Renal pelvis (tissue), 4 donors: ENCODE data around the gene TRA2A. TPM values are rescaled to one million over a fixed set of nuclear protein-coding genes. Genes with fewer than 3 reads are reported as not detected.
"Not testable (repeated sequence)": the region's sequence is repeated elsewhere in the genome, so short reads cannot be mapped to it uniquely, and the experiment has no call there.

Experiments
- DNase-seq: peaks from one replicate; pipeline ENCODE4 v3.0.0-alpha.2; 2013
- polyA plus RNA-seq, 3 donors: library from polyadenylated mRNA; unstranded; fragments of 120-200 nt; gene quantifications; one replicate each; pipeline ENCODE4 v1.2.1, GENCODE V29; 2013; ENCODE audit not compliant: insufficient read length in 3 of 3

The TRA2A gene
- polyA plus RNA-seq, 3 donors: 149 to 266 (median 235) TPM

DNA sequence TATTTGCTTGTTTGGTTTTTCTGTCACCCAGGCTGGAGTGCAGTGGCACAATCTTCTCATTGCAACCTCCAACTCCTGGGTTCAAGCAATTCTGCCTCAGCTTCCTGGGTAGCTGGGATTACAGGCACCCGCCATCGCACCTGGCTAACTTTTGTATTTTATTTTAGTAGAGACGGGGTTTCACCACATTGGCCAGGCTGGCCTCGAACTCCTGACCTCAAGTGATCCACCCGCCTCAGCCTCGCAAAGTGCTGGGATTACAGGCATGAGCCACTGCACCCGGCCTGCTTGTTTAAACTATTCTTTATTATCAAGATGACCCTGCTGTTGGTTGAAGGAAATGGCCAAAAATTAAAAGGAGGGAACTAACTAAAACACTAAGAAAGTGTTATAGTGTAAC, 6.2 kb downstream of the TRA2A start:
- not testable (repeated sequence) for DNase-seq

DNA sequence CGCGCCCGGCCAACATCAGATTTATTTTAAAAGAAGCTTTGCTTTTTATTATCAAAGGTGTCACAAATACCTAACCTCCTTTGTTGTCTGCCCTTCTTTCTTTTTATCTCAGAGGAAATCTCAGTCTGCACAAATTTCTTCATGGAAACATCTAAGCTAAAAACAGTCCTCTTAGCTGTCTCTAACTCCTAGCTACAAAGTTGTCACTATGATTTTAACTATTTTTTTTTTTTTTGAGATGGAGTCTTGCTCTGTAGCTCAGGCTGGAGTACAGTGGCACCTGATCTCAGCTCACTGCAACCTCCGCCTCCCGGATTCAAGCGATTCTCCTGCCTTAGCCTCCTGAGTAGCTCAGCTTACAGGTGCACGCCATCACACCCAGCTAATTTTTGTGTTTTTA, 7.3 kb downstream of the TRA2A start:
- no peak for DNase-seq

DNA sequence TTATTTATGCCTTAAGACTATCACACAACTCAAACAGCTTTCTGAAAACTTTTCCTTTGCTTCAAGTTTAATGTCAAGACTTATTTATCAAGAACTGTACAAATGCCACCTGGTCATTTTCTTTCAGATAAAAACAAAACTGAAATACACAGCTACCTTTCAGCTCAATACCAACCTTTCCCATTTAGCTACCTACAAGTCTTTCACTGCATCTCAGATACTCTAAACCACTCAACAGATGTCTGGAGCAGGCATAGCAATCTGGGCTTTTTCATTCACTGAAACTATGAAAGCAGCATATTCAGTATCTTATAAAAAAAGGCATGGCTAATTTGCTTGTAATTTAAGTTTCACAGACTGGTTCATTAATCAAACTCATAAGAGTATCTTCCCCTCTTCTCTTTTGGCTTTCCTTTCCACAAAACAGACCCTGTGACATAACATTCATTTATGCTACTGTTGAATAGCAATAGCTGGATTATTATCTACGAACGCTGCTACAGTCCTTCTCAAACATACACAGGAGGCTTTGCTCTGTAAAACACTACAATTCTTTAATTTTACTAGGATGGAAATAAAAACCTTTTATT, 8.2 kb downstream of the TRA2A start:
- no peak for DNase-seq

DNA sequence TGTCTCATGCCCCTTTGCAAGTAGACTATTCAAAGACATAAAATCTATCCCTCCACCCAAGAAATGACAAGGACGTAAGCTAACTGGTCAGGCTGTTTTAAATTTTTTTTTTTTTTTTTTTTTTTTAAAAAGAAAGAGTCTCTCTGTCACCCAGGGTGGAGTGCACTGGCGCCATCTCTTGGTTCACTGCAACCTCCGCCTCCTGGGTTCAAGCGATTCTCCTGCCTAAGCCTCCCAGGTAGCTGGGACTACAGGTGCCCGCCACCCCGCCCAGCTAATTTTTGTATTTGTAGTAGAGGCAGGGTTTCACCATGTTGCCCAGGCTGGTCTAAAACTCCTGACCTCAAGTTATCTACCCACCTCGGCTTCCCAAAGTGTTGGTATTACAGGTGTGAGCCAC, 11.2 kb downstream of the TRA2A start:
- DNase-seq: no peak

DNA sequence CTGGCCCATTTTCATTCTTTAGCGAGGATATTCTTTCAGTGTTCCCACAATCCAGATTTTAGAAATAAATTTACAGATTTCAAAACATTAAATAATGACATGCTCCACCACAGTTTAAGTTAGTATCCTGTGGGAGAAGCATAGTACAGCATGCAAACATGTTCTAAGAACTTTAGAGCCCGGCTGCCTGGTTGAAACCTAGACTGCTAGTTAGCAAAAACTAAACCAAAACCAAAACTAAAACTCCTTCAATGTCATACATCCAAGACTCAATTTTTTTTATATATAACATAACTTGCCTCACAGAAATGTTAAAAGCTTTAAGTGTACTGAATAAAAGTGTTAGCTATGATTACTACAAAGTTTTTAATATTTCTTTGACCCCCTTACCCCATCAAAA, 17.0 kb downstream of the TRA2A start:
- no peak for DNase-seq

DNA sequence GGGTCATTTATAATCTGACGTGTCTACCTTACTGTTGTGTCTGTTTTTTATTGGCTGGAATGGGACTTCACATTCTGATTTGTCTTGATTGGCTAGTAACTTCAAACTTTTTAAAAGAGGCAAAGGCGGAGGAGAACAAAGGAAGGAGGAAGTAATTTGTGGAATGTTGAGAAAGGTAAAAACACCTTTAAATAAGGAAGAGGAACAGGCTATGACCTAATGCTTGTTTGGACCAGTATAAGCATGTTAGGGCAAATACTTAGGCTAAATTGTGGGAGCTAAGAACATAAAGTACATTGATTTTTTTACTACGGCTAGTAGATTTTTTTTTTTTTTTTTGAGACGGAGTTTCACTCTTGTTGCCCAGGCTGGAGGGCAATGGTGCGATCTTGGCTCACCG, 18.0 kb downstream of the TRA2A start:
- DNase-seq: not testable (repeated sequence)

DNA sequence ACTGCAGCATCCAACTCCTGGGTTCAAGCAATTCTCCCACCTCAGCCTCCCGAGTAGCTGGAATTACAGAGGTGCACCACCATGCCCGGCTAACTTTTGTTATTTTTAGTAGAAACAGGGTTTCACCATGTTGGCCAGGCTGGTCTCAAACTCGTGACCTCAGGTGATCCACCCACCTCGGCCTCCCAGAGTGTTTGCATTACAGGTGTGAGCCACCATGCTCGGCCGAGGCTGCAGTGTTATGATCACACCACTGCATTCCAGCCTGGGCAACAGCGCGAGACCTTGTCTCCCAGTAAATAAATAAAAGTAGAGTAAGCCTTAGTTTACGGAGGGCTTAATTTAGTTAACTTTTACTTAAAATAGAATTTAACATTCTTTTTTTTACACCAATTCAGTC, 37.8 kb downstream of the TRA2A start:
- DNase-seq: no peak

DNA sequence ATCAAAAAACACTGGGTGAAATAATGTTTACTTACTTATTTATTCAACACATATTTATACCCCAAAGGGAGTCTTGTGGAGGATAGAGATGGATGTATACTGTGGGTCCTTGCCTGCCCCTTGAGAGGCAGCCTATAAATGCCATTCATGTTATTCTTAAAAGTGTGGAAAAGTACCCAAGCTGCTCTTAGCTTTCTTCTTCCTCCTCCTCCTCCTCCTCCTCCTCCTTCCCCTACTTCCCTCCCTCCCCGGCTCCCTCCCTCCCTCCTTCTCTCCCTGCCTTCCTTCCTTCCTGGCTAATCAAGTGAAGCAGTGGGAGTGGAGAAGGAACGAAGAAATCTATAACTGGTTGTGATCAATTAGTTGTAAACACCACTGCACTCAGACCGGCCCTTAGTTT, 40.3 kb downstream of the TRA2A start:
- DNase-seq: no peak

DNA sequence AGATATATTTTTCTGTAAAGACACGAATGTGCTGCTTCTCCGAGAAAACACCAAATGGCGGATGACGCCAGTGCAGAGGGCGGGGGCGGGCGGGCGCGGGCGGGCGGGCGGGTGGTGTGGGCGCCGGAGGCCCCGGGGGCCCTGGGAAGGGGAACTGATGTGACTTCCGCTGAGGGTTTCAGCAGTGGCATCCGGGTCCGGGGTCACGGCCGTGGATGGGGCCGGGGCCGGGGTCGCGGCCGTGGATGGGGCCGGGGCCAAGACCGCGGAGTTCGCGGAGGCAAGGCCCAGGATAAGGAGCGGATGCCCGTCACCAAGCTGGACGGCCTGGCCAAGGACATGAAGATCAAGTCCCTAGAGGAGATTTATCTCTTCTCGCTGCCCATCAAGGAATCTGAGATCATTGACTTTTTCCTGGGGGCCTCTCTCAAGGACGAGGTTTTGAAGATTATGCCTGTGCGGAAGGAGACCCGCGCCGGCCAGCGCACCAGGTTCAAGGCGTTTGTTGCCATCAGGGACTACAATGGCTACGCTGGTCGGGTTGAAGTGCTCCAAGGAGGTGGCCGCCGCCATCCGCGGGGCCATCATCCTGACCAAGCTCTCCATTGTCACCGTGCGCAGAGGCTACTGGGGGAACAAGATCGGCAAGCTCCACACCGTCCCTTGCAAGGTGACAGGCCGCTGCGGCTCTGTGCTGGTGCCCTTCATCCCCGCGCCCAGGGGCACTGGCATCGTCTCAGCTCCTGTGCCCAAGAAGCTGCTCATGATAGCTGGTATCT, 41.2 kb downstream of the TRA2A start:
- DNase-seq: peak; percentile 64

DNA sequence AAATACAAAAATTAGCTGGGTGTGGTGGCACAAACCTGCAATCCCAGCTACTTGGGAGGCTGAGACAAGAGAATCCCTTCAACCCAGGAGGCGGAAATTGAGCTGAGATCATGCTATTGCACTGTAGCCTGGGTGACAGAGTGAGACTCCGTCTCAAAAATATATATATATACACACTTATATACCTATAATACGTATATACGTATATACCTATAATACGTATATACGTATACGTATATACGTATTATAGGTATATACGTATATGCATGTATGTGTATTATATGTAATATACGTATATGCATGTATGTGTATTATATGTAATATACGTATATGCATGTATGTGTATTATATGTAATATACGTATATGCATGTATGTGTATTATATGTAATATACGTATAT, 43.1 kb downstream of the TRA2A start:
- not testable (repeated sequence) for DNase-seq

DNA sequence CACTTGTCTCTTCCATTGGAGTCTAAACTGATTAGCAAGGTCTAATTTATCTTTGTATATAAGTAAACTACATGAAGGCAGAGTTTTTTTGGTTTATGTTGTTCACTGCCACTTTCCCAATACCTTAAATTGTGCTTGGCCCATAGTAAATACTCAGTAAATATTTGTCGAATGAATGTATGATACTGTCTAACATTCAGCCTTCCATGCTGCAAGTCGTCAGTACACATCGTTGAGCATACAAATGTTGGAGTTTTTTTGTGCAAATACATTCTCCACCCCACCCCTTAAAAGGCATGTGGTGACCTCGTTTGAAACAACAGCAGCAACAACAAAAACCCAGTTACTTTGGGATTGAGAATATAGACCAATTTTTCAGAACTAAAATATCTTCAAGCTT, 44.1 kb downstream of the TRA2A start:
- no peak for DNase-seq

DNA sequence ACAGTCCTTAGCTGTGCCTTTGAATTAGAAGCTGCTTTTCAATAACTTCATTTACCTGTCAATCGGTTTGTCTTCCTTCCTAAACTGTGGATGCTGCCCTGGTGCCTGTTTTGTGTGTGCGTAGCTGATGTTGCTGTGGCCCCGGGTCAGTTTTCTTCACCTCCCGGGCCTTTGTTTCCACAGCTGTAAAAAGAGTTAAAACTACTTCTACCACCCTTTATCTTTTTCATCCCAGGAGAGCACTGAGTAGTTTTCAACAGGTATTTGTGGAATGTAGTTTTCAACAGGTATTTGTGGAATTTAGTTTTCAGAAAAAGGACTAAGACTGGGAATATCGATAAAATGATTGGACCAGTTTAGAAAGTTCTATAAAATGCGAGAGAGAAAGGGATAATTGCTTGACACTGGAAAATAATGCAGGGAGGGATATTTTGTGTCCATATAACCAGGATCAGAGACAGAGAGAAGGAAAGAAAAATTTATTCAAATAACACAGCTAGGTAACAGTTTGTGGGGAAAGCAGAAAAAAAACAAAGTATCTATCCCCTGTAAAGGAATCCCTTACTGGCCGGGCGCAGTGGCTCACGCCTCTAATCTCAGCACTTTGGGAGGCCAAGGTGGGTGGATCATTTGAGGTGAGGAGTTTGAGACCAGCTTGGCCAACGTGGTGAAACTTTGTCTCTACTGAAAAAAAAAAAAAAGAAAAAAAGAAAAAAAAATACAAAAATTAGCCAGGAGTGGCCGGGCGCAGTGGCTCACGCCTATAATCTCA, 45.6 kb downstream of the TRA2A start:
- DNase-seq: no peak

DNA sequence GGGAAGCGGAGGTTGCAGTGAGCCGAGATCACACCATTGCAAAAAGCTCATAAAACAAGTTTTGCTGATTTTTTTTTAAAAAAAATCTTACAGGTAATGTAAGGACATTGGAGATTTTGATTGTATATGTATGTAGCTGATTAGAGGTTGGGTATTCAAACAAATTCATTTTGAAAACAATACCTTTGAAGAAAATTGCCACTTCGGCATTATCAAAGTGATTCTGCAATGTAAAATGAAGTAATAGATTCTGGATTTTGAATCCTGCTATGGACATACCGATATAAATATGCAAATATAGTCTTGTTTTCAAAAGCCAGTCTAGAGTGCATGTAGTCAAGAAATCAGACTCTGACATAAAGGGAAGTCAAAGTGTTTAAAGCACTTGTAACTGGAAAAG, 49.1 kb downstream of the TRA2A start:
- no peak for DNase-seq

DNA sequence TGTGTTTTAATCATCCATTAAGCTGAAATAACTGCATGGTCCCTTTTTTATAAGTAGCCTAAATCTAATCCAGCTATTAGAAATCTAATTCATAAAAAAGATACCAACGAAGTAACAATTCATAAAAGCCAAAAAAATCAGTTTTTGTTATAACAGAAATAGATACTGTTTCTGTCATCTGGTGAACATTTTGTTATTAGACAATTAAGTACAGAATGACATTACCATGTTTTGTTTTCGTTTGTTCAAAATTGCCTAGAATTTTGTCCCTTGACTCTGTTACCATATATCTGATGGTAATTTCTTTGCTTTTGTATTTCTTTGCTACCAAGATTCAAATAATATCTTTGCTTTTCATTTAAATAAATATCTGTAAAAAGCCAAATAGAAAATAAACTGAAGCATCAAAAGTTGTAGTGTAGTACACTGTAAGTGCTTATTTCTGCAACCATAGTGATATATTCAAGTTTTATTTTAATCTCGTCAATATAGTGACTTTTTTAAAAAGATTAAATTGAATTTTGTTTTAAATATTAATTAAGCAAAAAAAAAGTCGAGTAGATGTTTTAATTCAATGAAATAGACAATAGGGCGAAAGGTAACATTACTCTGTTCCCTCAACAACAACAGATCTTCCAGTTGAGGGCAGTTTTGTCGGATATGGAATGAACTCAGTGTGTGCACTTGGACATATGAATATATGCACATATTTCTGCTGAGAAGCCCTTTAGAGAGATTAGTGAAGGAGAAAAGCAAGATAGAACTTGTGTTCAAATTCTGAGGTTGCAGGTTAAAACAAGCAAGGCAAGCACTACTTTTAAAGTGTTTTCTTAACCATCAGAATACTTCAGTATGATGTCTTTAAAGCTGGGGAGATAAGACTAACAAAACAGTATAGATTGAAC, 53.6 kb downstream of the TRA2A start:
- no peak for DNase-seq

DNA sequence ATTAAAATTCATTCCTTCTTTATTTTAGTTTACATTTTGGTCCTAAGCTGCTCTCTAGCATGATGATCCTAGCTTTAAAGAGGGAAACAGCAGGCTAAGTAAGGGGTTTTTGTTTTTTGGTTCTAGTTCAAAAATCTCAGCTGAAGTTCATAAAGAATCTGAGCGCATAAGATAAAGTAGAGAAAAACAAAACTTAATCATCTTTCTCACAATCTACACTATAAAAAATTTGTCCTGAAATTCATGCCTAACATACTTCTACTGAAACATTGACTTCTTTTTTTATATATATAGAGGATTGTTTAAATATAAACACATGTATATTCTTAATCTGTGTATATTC, 54.7 kb downstream of the TRA2A start:
- DNase-seq: no peak

DNA sequence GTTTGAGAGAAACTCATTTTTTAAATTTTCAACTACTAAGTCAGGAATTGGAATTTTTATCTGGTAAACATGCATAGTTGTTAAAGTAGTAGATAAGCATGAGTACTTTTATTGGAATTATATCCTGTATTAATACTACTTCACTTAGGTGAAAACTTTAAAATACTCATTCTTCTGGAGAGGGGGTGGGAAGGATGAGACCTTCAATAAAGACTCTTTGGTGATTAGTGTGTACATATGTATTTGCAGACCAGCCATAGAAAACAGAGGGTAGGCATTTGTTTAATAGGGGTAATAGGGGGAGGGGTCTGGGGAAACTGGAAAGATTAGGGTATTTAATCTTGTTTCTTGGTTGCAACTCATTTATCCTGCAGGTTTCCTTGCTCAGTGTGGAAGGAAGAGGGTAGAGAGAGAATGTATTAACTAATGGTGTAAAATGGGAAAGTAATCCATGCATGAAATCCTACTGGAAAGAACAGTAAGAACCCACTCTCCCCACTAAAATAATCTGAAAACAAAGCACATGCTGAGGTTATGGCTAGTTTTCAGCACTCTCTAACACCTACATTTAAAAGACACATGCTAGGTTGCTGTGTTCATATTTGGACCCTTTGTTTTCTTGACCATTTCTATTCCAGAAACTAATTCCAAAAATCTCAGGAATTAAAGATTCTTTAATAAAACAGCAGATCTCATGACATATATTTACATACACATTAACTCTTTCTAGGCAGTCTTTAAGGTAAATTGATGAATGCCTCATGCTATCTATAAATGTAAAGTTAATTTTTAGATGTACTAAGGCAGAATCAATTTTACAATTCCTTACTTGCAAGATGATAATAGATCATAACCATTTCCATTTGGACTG, 55.3 kb downstream of the TRA2A start:
- no peak for DNase-seq

DNA sequence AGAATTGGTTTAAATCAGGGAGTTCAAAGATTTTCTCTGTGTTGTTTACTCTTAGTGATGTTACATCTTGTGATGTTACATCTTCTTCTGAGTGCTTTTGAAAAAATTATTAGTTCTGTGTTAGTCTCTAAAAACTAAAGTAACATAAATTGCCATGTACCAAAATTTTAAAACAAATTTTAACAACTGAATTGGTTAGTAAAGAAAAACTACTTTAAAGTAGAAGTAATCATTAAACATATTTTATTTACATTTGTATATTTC, 56.3 kb downstream of the TRA2A start:
- no peak for DNase-seq

DNA sequence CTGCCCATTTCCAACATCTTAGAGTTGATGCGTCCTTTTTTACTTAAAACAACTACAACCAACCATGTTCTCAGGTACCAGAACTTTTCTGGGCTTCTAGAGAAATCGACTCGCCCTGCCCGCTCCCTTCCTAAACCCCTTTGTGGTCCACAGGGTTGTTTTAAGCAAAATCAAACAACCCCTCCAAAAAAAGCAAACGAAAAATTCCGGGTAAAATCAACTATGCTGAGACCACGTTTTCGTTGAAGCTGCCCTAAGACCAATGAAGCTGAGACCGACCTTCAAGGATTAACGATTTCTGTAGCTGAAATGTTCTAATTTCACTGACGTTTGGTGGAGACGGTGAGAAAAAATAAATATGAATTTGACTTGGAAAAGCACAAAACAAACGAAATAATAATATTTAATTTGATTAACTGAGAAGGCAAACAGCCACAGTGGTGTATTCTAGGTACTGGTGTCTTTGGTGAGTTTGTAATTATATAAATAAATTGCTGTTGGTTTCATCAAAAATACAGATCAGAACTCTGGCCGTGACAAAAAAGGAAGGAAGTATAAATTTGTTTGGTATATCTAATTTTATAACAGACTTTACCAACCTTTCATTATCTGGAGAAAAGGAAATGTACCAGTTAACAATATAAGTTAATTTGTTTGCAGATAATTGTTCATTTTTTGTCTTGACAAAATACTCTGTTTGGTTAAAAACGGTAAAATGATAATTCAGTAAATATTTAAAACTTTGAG, 56.8 kb downstream of the TRA2A start:
- no peak for DNase-seq

DNA sequence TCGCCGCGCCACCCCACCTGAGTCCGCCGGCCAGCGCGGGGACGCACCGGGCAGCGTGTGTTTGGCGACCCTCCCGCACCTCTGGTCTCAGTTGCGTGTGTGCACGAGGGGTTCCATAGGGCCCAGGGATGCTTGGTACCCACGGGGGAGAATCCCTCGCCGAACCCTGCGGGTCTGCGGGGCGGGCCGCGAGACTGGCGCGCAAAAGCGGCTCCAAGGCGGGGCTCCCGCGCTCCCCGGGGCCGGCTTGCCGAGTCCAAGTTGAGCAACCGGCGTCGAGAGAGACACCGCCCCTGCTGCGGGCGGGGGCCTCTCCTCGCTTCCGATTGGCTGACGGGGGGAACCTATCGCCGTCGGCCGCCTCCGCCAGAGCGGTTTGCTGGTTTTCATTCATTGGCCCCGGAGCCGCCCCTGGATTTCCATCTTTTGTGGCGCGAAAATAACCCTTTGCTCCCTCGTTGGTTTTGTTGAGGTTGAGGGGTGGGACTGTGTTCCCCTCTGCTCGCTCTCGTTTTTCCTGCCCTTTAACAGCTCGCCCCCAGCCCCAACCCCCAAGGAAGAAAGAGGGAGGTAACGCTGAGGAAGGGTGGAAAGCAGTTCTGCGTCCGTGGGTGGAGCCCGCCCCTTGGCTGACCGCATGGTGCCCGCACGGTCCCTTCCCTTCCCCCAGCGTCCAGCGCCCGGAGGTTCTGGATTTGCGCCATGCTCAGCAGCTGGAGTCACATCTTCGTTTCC, 57.5 kb downstream of the TRA2A start:
- peak; percentile 97 for DNase-seq

DNA sequence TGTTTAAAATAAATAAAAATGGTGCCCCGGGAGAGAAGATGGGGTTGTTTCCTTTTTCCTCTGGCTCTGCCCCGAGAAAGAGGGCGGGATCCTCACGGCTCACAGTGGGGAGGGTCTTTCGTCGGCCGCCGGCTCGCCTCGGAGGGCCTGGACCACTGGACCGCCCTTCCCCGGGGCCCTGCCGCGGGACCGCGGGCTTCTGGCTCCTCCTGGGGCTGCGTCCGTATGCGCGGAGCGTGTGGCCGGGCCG, 58.0 kb downstream of the TRA2A start:
- no peak for DNase-seq
